GM23248 (cell line): ENCODE measurements around the gene HOXA5.

Experiments used
- EZH2 ChIP-seq: fragments of 200-600 bp; sonication (generic); IDR thresholded peaks from 2 replicates; pipeline ENCODE4 v1.6.1; 2018; ENCODE audit warnings: antibody characterized with exemption, mild to moderate bottlenecking; ENCODE audit not compliant: insufficient read depth, poor library complexity, severe bottlenecking
- EZH2phosphoT487 ChIP-seq: fragments of 200-600 bp; sonication (generic); IDR thresholded peaks from 2 replicates; pipeline ENCODE4 v1.6.1; 2018; ENCODE audit warnings: antibody characterized with exemption, moderate library complexity, mild to moderate bottlenecking, low read depth; ENCODE audit not compliant: insufficient read depth

DNA sequence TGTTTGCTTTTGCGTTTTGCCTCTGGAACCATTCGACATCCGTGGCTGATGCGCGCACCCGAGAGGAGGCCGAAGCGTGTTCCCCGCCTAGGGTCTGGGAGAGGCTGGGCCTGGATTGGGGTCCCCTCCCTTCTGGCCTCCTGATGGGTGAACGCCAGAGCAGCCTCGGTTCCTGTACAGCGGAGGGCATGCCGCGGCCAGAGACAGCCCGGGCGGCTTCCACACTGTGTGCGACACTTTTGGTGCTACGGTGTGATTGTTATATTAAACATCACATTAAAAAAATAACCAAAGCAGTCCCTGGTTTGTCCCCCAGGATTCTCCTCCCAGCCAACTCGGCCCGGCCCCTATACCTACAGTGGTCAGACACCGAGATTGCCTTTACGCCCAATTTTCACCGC is 16.7 kb upstream of the HOXA5 start:
- TF ChIP-seq EZH2 (no peak), EZH2phosphoT487 (no peak)
